ENCODE measurements around the gene RTP2.

RTP2 gene

GRCh38 chr3:187742351-187743171 lies 40.2 kb upstream of the RTP2 start:
- H3K4me3 ChIP-seq (ENCODE audit: low read length) = no peak overlapping the region
- no peak for TF ChIP-seq ZNF274 (IDR thresholded peaks at IDR 0.05; ENCODE audit: low read depth, low read length)

GRCh38 chr3:187741403-187742350 lies 39.3 kb upstream of the RTP2 start:
- no peak for TF ChIP-seq ZNF274 (IDR thresholded peaks at IDR 0.05; ENCODE audit: low read depth, low read length)
- peak overlapping the region; percentile 25; the same call in 1 of the 2 replicates for H3K4me3 ChIP-seq (ENCODE audit: low read length)

GRCh38 chr3:187740421-187741399 lies 38.4 kb upstream of the RTP2 start:
- no peak for TF ChIP-seq ZNF274 (IDR thresholded peaks at IDR 0.05; ENCODE audit: low read depth, low read length)
- H3K4me3 ChIP-seq (ENCODE audit: low read length) = peak overlapping the region; percentile 25; the same call in 1 of the 2 replicates

- TF ChIP-seq ZNF274 (IDR thresholded peaks at IDR 0.05; ENCODE audit: low read depth, low read length) = no peak
- H3K4me3 ChIP-seq (ENCODE audit: low read length) = peak overlapping the region; percentile 14; the same call in 1 of the 2 replicates
Measured at GRCh38 chr3:187739561-187740332, 37.4 kb upstream of the RTP2 start.

- peak overlapping the region; percentile 14; the same call in 1 of the 2 replicates for H3K4me3 ChIP-seq (ENCODE audit: low read length)
- TF ChIP-seq ZNF274 (IDR thresholded peaks at IDR 0.05; ENCODE audit: low read depth, low read length) = no peak
Measured at GRCh38 chr3:187739094-187739560, 36.8 kb upstream of the RTP2 start.

- H3K4me3 ChIP-seq (ENCODE audit: low read length) = peak overlapping the region; percentile 50; the same call in 1 of the 2 replicates
- no peak for TF ChIP-seq ZNF274 (IDR thresholded peaks at IDR 0.05; ENCODE audit: low read depth, low read length)
Measured at GRCh38 chr3:187738331-187739093, 36.2 kb upstream of the RTP2 start.

- no peak for TF ChIP-seq ZNF274 (IDR thresholded peaks at IDR 0.05; ENCODE audit: low read depth, low read length)
- H3K4me3 ChIP-seq (ENCODE audit: low read length) = peak overlapping the region; percentile 50; the same call in 1 of the 2 replicates
Measured at GRCh38 chr3:187738071-187738330, 35.6 kb upstream of the RTP2 start.

- peak overlapping the region; percentile 50; the same call in 1 of the 2 replicates for H3K4me3 ChIP-seq (ENCODE audit: low read length)
- TF ChIP-seq ZNF274 (IDR thresholded peaks at IDR 0.05; ENCODE audit: low read depth, low read length) = no peak
Measured at GRCh38 chr3:187737368-187738070, 35.2 kb upstream of the RTP2 start.

- H3K4me3 ChIP-seq (ENCODE audit: low read length) = no peak overlapping the region
- no peak for TF ChIP-seq ZNF274 (IDR thresholded peaks at IDR 0.05; ENCODE audit: low read depth, low read length)
Measured at GRCh38 chr3:187737006-187737367, 34.6 kb upstream of the RTP2 start.

GRCh38 chr3:187736418-187736871 lies 34.1 kb upstream of the RTP2 start:
- H3K4me3 ChIP-seq (ENCODE audit: low read length) = no peak overlapping the region
- no peak for TF ChIP-seq ZNF274 (IDR thresholded peaks at IDR 0.05; ENCODE audit: low read depth, low read length)

- H3K4me3 ChIP-seq (ENCODE audit: low read length) = no peak overlapping the region
- TF ChIP-seq ZNF274 (IDR thresholded peaks at IDR 0.05; ENCODE audit: low read depth, low read length) = no peak
Measured at GRCh38 chr3:187735837-187736236, 33.5 kb upstream of the RTP2 start.

Measured in GM08714 (cell line).